ENCODE results near the gene GID4.

Gene GID4

DNA sequence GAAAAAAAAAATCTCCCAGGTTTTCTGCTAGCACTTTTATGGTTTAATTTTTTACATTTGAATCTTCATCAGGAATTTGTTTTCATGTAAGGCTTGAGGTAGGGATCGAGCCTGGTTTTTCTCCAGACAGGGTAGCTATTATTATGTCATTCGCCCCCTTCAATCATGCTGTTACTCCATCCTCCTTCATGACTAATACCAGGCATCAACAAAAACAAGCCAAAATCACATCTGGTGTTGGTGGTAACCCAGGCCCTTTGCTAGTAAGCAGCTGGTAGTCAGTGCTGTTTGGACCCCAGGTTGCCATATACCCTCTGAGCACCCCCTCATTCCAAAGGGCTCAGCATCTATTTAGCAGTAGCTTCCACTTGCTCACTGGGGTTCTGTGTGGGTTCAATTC, 37.0 kb upstream of the GID4 start:
- Histone ChIP-seq H3F3A (ENCODE audit: low read depth) (no peaks in the 10 kb centered on the region), H3K36me3 (ENCODE audit: insufficient read depth, low read length) (no peaks in the 10 kb centered on the region), H3K4me2 (ENCODE audit: low read depth, low read length, poor library complexity, severe bottlenecking) (no peak overlapping the region), H3K79me2 (ENCODE audit: insufficient read depth, low read length) (no peaks in the 10 kb centered on the region), H2AFZ (ENCODE audit: low read length) (no peak overlapping the region), H3K9ac (ENCODE audit: low read depth, low read length, poor library complexity, severe bottlenecking) (no peak overlapping the region), H3K4me1 (ENCODE audit: insufficient read depth, low read length, poor library complexity, severe bottlenecking) (no peaks in the 10 kb centered on the region), H4K20me1 (ENCODE audit: insufficient read depth, low read length, poor library complexity, severe bottlenecking) (no peaks in the 10 kb centered on the region), H3K9me2 (replicated peaks; ENCODE audit: low read depth, low read length) (no peaks in the 10 kb centered on the region), H3K4me3 (ENCODE audit: low read length, poor library complexity, severe bottlenecking) (no peak overlapping the region), H3K27me3 (ENCODE audit: insufficient read depth, low read length, poor library complexity, severe bottlenecking) (no peaks in the 10 kb centered on the region), H3K9me3 (ENCODE audit: insufficient read depth, low read depth, low read length) (no peaks in the 10 kb centered on the region)
- no peak for TF ChIP-seq EZH2phosphoT487 (IDR thresholded peaks at IDR 0.05; ENCODE audit: borderline replicate concordance)
- TF ChIP-seq, protein P1, sequence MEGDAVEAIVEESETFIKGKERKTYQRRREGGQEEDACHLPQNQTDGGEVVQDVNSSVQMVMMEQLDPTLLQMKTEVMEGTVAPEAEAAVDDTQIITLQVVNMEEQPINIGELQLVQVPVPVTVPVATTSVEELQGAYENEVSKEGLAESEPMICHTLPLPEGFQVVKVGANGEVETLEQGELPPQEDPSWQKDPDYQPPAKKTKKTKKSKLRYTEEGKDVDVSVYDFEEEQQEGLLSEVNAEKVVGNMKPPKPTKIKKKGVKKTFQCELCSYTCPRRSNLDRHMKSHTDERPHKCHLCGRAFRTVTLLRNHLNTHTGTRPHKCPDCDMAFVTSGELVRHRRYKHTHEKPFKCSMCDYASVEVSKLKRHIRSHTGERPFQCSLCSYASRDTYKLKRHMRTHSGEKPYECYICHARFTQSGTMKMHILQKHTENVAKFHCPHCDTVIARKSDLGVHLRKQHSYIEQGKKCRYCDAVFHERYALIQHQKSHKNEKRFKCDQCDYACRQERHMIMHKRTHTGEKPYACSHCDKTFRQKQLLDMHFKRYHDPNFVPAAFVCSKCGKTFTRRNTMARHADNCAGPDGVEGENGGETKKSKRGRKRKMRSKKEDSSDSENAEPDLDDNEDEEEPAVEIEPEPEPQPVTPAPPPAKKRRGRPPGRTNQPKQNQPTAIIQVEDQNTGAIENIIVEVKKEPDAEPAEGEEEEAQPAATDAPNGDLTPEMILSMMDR (conservative IDR thresholded peaks at IDR 0.05; ENCODE audit: low read length) = no peak

- Histone ChIP-seq H3K4me1 (ENCODE audit: insufficient read depth, low read length, poor library complexity, severe bottlenecking) (no peaks in the 10 kb centered on the region), H4K20me1 (ENCODE audit: insufficient read depth, low read length, poor library complexity, severe bottlenecking) (no peaks in the 10 kb centered on the region), H3K9ac (ENCODE audit: low read depth, low read length, poor library complexity, severe bottlenecking) (no peak overlapping the region), H3K4me2 (ENCODE audit: low read depth, low read length, poor library complexity, severe bottlenecking) (no peak overlapping the region), H3F3A (ENCODE audit: low read depth) (no peaks in the 10 kb centered on the region), H3K79me2 (ENCODE audit: insufficient read depth, low read length) (no peaks in the 10 kb centered on the region), H3K4me3 (ENCODE audit: low read length, poor library complexity, severe bottlenecking) (no peak overlapping the region), H3K9me2 (replicated peaks; ENCODE audit: low read depth, low read length) (no peaks in the 10 kb centered on the region), H3K27me3 (ENCODE audit: insufficient read depth, low read length, poor library complexity, severe bottlenecking) (no peaks in the 10 kb centered on the region), H3K9me3 (ENCODE audit: insufficient read depth, low read depth, low read length) (no peaks in the 10 kb centered on the region), H3K36me3 (ENCODE audit: insufficient read depth, low read length) (no peaks in the 10 kb centered on the region), H2AFZ (ENCODE audit: low read length) (no peak overlapping the region)
- TF ChIP-seq, protein P1 (conservative IDR thresholded peaks at IDR 0.05; ENCODE audit: low read length) = no peak
- TF ChIP-seq EZH2phosphoT487 (IDR thresholded peaks at IDR 0.05; ENCODE audit: borderline replicate concordance) = no peak
These were observed 34.9 kb upstream of the GID4 start for GRCh38 chr17:18004345-18004744.

DNA sequence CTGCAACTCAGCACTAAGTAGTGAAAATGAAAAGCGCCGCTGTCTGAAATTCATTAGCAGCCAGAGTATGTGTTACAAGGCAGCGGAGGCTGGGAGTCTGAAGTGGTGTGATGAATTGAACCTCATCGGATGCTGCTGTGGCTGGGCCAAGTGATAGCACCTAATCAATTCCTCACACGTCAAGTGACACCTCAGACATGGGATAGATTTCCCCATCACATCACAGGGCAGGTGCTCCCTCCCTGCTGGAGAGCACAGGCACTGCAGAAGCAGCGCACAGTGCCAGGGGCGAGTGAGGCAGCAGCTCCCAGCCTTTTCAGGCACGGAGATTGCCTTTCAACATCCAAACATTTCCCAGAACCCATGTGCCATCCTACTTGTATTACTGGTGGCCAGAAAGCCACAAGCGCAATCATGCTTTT, 34.3 kb upstream of the GID4 start:
- Histone ChIP-seq H3K9me3 (ENCODE audit: insufficient read depth, low read depth, low read length) (no peaks in the 10 kb centered on the region), H3K36me3 (ENCODE audit: insufficient read depth, low read length) (no peaks in the 10 kb centered on the region), H3K27me3 (ENCODE audit: insufficient read depth, low read length, poor library complexity, severe bottlenecking) (no peaks in the 10 kb centered on the region), H4K20me1 (ENCODE audit: insufficient read depth, low read length, poor library complexity, severe bottlenecking) (no peaks in the 10 kb centered on the region), H3F3A (ENCODE audit: low read depth) (no peaks in the 10 kb centered on the region), H3K79me2 (ENCODE audit: insufficient read depth, low read length) (no peaks in the 10 kb centered on the region), H3K4me1 (ENCODE audit: insufficient read depth, low read length, poor library complexity, severe bottlenecking) (no peaks in the 10 kb centered on the region), H3K4me3 (ENCODE audit: low read length, poor library complexity, severe bottlenecking) (no peak overlapping the region), H3K9me2 (replicated peaks; ENCODE audit: low read depth, low read length) (no peaks in the 10 kb centered on the region), H3K4me2 (ENCODE audit: low read depth, low read length, poor library complexity, severe bottlenecking) (no peak overlapping the region), H3K9ac (ENCODE audit: low read depth, low read length, poor library complexity, severe bottlenecking) (no peak overlapping the region), H2AFZ (ENCODE audit: low read length) (no peak overlapping the region)
- TF ChIP-seq, protein P1 (conservative IDR thresholded peaks at IDR 0.05; ENCODE audit: low read length) = no peak; the same call in 1 of the 2 replicates
- TF ChIP-seq EZH2phosphoT487 (IDR thresholded peaks at IDR 0.05; ENCODE audit: borderline replicate concordance) = no peak

Data from Loucy (cell line).